HL-60 (cell line): ENCODE data around the gene PCED1B.

Experiments used
- POLR2AphosphoS5 ChIP-seq: IDR thresholded peaks from 2 replicates; pipeline ENCODE4 v1.6.1; 2012; ENCODE audit warnings: low read depth
- REST ChIP-seq: IDR thresholded peaks from 2 replicates; pipeline ENCODE4 v1.6.1; 2012; ENCODE audit warnings: low read depth; ENCODE audit not compliant: insufficient replicate concordance
- SPI1 ChIP-seq: IDR thresholded peaks from 2 replicates; pipeline ENCODE4 v1.6.1; 2012; ENCODE audit warnings: low read depth, mild to moderate bottlenecking, borderline replicate concordance
- TF ChIP-seq, protein P1 (sequence below): IDR thresholded peaks from one replicate; pipeline ENCODE4 v1.5.1; 2011; ENCODE audit warnings: low read length, control low read depth, inconsistent platforms; ENCODE audit not compliant: insufficient read depth

- TF ChIP-seq, protein P1, sequence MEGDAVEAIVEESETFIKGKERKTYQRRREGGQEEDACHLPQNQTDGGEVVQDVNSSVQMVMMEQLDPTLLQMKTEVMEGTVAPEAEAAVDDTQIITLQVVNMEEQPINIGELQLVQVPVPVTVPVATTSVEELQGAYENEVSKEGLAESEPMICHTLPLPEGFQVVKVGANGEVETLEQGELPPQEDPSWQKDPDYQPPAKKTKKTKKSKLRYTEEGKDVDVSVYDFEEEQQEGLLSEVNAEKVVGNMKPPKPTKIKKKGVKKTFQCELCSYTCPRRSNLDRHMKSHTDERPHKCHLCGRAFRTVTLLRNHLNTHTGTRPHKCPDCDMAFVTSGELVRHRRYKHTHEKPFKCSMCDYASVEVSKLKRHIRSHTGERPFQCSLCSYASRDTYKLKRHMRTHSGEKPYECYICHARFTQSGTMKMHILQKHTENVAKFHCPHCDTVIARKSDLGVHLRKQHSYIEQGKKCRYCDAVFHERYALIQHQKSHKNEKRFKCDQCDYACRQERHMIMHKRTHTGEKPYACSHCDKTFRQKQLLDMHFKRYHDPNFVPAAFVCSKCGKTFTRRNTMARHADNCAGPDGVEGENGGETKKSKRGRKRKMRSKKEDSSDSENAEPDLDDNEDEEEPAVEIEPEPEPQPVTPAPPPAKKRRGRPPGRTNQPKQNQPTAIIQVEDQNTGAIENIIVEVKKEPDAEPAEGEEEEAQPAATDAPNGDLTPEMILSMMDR: no peak
- no peak for TF ChIP-seq REST
- no peak for TF ChIP-seq POLR2AphosphoS5
- TF ChIP-seq SPI1: no peak
Measured at GRCh38 chr12:47082283-47082682, 2.9 kb downstream of the PCED1B start.
